RWPE2 (cell line): ENCODE results near the gene ZNF735.
"Not testable (repeated sequence)": the region's sequence is repeated elsewhere in the genome, so short reads cannot be mapped to it uniquely, and the experiment has no call there.

Experiments used
- ATAC-seq: fragments of 200-7000 bp; cut with Tn5 transposase; 3 replicates; pipeline ENCODE4 v1.9.1; 2021; ENCODE audit warnings: low read depth
- DNase-seq: peaks from one replicate; pipeline ENCODE4 v3.0.0-alpha.2; 2020; ENCODE audit warnings: low spot score
- H3K27ac ChIP-seq: fragments of 450-650 bp; 2 replicates; pipeline ENCODE4 v1.5.1; 2017; ENCODE audit warnings: mild to moderate bottlenecking; ENCODE audit not compliant: poor library complexity, severe bottlenecking
- H3K27me3 ChIP-seq: fragments of 250-450 bp; sonication (Bioruptor Pico); 2 replicates; pipeline ENCODE4 v1.5.1; 2021; ENCODE audit warnings: mild to moderate bottlenecking, moderate library complexity; ENCODE audit not compliant: insufficient read depth, poor library complexity, severe bottlenecking
- H3K36me3 ChIP-seq: fragments of 250-450 bp; sonication (Bioruptor Pico); 2 replicates; pipeline ENCODE4 v1.5.1; 2020; ENCODE audit warnings: low read depth, mild to moderate bottlenecking, moderate library complexity
- H3K4me1 ChIP-seq: fragments of 250-450 bp; sonication (Bioruptor Pico); 2 replicates; pipeline ENCODE4 v1.5.1; 2021; ENCODE audit warnings: mild to moderate bottlenecking, moderate library complexity; ENCODE audit not compliant: insufficient read depth, poor library complexity, severe bottlenecking
- H3K4me3 ChIP-seq: fragments of 250-450 bp; sonication (Bioruptor Pico); 2 replicates; pipeline ENCODE4 v1.5.1; 2021; ENCODE audit warnings: mild to moderate bottlenecking, moderate library complexity; ENCODE audit not compliant: severe bottlenecking
- H3K9me3 ChIP-seq: fragments of 250-450 bp; sonication (Bioruptor Pico); 2 replicates; pipeline ENCODE4 v1.5.1; 2021; ENCODE audit warnings: mild to moderate bottlenecking, moderate library complexity; ENCODE audit not compliant: severe bottlenecking
- TF ChIP-seq, protein P1 (sequence below): fragments of 450-650 bp; IDR thresholded peaks from one replicate; pipeline ENCODE4 v1.5.1; 2017; ENCODE audit warnings: mild to moderate bottlenecking, moderate library complexity; ENCODE audit not compliant: poor library complexity, severe bottlenecking

ZNF735 gene

DNA sequence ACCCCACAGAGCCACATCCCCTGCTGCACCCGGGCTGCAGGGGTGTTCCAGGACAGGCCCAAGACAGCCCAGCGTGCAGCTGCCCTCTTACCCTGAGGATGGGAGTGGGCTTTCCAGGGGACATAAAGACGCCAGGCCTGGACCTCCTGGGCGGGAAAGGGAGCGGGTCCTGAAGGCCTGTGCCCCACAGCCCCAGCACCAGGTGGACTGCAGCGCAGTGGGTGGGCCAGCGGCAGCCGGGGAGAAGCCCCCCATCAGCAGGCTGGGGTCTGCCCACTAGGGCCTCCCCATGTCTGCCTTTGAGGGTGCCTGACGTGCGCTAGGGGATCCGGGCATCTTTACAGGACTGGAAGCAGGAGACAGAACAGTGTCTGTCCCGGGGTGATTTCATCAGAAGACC lies 22.6 kb upstream of the ZNF735 start:
- no peak for ATAC-seq

DNA sequence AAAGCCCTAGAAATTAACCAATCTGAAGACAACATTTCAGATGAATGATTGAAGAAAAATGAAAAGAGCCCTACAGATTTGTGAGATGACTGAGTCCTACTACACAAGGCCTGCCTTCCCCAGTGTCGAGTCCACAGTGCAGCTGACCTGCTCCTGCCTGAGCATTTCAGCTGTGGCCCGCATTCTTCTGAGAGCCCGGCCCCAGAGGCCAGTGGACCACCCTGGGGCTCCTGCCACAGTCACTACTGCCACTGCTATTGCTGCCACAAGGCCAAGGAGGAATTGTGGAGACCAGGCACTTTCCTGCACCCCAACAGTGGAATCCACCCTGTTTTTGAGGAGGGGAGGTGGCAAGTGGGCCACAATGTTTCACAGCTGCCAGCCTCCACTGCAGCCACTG lies 19.6 kb upstream of the ZNF735 start:
- Histone ChIP-seq H3K27me3 (no peaks in the 10 kb centered on the region), H3K36me3 (no peaks in the 10 kb centered on the region), H3K9me3 (peaks cover 10% of the 10 kb centered on the region), H3K27ac (no peak overlapping the region), H3K4me3 (no peak overlapping the region), H3K4me1 (no peaks in the 10 kb centered on the region)
- TF ChIP-seq, protein P1, sequence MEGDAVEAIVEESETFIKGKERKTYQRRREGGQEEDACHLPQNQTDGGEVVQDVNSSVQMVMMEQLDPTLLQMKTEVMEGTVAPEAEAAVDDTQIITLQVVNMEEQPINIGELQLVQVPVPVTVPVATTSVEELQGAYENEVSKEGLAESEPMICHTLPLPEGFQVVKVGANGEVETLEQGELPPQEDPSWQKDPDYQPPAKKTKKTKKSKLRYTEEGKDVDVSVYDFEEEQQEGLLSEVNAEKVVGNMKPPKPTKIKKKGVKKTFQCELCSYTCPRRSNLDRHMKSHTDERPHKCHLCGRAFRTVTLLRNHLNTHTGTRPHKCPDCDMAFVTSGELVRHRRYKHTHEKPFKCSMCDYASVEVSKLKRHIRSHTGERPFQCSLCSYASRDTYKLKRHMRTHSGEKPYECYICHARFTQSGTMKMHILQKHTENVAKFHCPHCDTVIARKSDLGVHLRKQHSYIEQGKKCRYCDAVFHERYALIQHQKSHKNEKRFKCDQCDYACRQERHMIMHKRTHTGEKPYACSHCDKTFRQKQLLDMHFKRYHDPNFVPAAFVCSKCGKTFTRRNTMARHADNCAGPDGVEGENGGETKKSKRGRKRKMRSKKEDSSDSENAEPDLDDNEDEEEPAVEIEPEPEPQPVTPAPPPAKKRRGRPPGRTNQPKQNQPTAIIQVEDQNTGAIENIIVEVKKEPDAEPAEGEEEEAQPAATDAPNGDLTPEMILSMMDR, result no peak
- no peak for DNase-seq
- no peak for ATAC-seq

More for the DNA sequence above, 22.6 kb upstream of the ZNF735 start:
- Histone ChIP-seq H3K27ac (no peak overlapping the region), H3K4me1 (no peaks in the 10 kb centered on the region), H3K4me3 (no peak overlapping the region), H3K27me3 (no peaks in the 10 kb centered on the region), H3K36me3 (no peaks in the 10 kb centered on the region), H3K9me3 (peaks cover 14% of the 10 kb centered on the region)
- DNase-seq, result no peak
- TF ChIP-seq, protein P1, result no peak

DNA sequence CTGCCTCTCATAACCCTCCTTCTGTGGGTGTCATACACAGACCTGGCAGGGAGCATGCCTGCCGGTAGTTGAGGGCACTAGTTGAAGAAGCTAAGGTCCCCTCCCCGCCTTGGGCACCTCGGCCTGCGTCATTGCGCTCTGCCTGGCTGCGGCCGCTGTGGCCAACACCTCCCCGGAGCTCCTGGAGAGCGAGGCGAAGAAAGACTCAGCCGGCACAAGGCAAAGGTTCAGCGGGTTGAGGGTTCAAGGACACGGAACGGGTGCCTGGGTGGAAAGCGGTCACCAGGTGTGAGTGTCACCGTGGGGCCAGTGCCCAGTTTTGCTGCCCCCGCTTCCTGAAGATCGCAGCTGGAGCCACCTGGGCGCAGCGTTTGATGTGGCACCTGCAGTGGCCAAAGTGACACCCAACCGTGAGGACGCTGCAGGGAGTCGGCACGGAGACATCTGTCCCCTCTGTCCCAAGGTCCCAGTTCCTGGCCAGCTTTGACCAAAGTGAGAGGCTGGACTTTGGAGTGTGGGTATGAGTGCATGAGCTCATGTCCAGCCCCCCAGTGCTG lies 14.8 kb upstream of the ZNF735 start:
- ATAC-seq (no peak), DNase-seq (no peak)
- H3K4me3 ChIP-seq, result no peak overlapping the region
- H3K4me1 ChIP-seq, result no peaks in the 10 kb centered on the region
- TF ChIP-seq, protein P1, result no peak
- H3K27ac ChIP-seq, result no peak overlapping the region
- H3K27me3 ChIP-seq, result no peaks in the 10 kb centered on the region
- H3K36me3 ChIP-seq, result no peaks in the 10 kb centered on the region
- peaks cover 6% of the 10 kb centered on the region for H3K9me3 ChIP-seq

DNA sequence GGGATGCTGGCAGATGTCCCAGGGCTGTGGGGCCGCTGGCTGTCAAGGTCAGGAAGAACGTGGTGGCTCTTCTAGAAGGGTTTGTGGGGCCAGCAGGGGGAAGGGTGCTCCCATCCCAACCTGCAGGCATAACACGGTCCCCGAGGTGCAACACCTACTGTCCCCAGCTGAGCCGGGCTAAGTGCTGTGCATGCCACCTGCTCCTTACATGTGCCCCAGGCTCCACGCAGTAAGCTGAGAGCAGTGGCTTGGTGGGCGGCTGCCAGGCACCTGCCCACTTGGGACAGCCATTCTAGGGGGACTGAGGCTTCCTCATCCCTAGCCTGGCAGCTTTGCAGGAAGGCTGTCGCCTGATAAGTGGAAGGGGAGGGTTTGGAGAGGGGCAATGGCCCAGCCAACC lies 14.2 kb upstream of the ZNF735 start:
- TF ChIP-seq, protein P1, result no peak
- H3K27ac ChIP-seq, result no peak overlapping the region
- H3K4me1 ChIP-seq, result no peaks in the 10 kb centered on the region
- no peaks in the 10 kb centered on the region for H3K27me3 ChIP-seq
- H3K4me3 ChIP-seq, result no peak overlapping the region
- DNase-seq, result no peak
- no peaks in the 10 kb centered on the region for H3K36me3 ChIP-seq
- peaks cover 6% of the 10 kb centered on the region for H3K9me3 ChIP-seq
- ATAC-seq, result no peak

DNA sequence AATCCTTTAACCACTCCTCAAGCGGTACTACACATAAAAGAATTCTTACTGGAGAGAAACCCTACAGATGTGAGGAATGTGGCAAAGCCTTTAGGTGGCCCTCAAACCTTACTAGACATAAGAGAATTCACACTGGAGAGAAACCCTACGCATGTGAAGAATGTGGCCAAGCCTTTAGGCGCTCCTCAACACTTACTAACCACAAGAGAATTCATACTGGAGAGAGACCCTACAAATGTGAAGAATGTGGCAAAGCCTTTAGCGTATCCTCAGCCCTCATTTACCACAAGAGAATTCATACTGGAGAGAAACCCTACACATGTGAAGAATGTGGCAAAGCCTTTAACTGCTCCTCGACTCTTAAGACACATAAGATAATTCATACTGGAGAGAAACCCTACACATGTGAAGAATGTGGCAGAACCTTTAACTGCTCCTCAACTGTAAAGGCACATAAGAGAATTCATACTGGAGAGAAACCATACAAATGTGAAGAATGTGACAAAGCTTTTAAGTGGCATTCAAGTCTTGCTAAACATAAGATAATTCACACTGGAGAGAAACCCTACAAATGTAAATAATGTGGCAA lies 12.8 kb downstream of the ZNF735 start:
- not testable (repeated sequence) for ATAC-seq, H3K4me3 ChIP-seq, H3K27me3 ChIP-seq, H3K36me3 ChIP-seq, DNase-seq, H3K4me1 ChIP-seq, H3K9me3 ChIP-seq, H3K27ac ChIP-seq
